Neural progenitor cell (in vitro differentiated cells): Measurements from ENCODE around the gene SPATA24.

Experiments used
- CTCF ChIP-seq: fragments of 200-600 bp; sonication (generic); IDR thresholded peaks from 2 replicates; pipeline ENCODE4 v1.5.1; 2017; ENCODE audit warnings: antibody characterized with exemption, mild to moderate bottlenecking
- EZH2phosphoT487 ChIP-seq: fragments of 200-600 bp; sonication (generic); IDR thresholded peaks from 2 replicates; pipeline ENCODE4 v1.6.1; 2017; ENCODE audit warnings: antibody characterized with exemption

GRCh38 chr5:139394654-139395566 lies 9.0 kb downstream of the SPATA24 start, which contains the start of gene PROB1:
- TF ChIP-seq CTCF (no peak), EZH2phosphoT487 (peak; percentile 17)
